ENCODE measurements around the gene MACF1.
"Not testable (repeated sequence)": the region's sequence is repeated elsewhere in the genome, so short reads cannot be mapped to it uniquely, and the experiment has no call there.

Gene MACF1

DNA sequence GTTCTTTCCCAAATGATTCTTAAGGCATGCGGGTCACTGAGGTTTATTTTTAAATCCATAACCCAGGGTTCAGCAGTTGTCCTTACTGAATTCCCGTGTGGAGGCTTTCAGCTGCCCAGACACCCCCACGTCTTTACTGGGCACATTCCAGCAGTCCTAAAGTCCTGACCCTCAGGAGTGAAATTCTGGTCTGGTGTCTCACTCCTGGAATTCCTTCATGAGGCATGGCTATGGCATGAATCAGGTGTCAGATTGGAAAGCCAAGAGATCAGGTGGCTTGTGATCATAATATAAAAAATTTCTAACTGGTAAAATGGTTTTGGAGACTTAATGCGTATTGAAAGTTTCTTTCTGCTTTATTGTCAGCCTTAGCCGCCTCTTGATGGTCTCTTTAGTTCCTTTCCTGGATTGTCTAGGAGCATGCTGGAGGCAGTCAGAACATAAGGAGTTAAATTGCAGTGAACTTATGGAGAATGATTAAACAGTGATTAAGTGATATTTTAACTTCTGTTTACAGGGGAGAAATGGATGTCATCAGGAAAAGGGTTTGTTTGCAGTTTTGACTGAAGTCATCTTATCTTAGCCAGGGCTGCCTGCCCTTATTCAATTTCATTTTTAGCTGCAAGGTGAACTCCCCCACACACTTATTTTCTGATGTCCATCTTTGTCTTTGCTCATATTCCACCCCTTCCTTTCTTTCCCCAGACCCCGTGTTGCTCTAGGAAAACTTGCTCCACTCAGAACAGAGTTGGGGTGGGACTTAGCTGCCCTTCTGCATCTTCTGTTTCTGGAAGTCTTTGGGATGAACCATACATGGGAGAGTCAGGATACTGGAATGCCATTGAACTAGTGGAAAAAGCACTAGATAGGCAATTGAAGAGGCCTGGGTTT, 25.7 kb upstream of the MACF1 start:
- DNase-seq (ENCODE audit: insufficient read length, low spot score) (peak; percentile 48), FAIRE-seq (peak; percentile 48)

GRCh38 chr1:39181311-39181710, 23.2 kb upstream of the MACF1 start:
- DNase-seq (ENCODE audit: insufficient read length, low spot score) (no peak), FAIRE-seq (no peak)

DNA sequence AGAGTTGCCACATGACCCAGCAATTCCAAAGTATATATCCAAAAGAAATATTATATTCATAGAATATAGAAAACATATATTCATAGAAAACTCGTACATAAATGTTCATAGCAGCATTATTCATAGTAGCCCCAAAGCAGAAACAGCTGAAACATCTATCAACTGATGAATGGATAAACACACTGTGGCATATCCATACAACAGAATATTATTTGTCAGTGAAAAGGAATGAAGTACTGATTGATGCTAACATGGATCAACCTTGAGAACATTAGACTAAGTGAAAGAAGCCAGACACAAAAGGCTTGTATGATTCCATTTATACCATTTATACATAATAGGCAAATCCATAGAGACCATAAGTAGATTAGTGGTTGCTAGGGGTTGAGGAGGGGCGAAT, 21.7 kb upstream of the MACF1 start:
- FAIRE-seq (no peak), DNase-seq (ENCODE audit: insufficient read length, low spot score) (no peak)

DNA sequence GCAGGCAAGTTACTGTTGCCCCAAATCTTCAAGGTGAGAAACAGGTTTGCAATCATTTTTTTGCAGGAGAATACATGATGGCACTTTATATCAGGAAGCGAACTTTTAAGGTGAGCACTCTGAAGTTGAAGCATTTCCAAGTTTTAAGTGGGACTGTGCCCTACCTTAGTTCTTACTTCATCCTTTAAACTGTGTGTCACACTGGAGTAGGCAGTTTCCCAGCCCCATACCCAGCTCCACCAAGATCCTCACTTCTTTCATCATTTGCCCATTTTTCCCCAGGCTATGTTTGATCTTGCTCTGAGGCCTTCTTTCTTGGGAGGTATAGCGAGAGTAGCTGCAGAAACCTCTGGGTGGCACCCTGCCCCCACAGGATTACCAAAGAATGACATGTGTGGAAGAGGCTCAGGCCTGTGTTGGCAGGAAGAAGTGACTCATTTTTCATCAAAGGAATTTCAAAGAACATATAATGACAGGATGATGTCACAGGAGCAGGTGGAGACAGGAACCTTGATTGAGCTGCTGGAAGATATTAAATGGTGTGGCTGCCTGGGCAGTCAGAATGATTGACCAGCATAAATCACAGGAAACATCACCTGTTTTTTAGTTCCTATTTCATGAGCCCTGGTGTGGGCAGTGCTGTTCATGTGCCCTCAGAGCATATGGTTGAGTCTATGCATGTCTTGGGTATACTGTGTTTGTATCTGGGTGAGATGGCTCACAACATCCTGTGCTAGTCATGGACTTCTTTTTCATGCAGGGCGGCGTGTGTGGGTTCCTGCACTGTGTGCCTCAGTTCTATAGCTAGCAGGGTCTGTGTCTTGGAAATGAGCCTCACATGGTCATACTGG, 20.8 kb upstream of the MACF1 start:
- FAIRE-seq (peak; percentile 26), DNase-seq (ENCODE audit: insufficient read length, low spot score) (peak; percentile 74)

DNA sequence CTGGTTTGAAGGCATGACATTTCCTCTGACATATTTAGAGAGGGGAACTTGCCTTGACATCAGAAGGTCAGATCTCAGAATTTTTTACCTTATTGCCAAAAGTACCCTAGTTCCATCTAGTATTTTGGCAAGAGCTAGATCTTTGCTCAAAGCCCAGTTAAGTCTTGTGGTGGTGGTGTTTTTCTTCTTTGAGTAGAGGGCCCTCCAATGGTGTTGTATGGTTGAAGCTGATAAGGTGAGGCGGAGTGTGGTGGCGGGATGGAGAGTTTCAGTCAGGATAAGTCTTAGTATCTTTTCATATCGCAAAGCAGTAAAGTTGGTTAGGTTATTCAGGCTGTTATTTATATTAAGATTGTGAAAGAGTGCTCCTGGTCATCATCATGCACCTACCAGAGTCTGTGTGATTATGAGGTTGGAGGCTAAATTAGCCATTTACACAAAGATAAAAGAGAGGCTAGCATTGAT, 20.1 kb upstream of the MACF1 start:
- FAIRE-seq (no peak), DNase-seq (ENCODE audit: insufficient read length, low spot score) (no peak)

- DNase-seq (ENCODE audit: insufficient read length, low spot score) (no peak), FAIRE-seq (no peak)
These were observed 17.0 kb upstream of the MACF1 start for GRCh38 chr1:39187275-39188046.

GRCh38 chr1:39189592-39190041, 14.9 kb upstream of the MACF1 start:
- no peak for FAIRE-seq
- no peak for DNase-seq (ENCODE audit: insufficient read length, low spot score)

DNA sequence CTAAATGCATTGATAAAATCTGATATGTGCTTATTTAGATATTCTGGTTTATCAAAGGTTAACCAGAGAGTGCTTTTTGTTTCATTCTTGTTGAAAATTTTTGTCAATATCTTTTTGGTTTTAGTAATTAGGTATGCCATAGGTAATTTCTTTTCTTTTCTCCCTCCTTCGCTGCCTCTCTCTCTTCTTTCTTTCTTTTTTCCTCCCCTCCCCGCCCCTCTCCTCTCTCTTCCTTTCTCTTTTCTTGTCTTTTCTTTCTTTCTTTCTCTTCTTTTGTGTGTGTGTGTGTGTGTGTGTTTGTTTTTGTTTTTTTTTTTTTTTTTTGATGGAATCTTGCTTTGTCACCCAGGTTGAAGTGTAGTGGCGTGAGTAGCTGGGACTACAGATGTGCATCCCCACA, 14.4 kb upstream of the MACF1 start:
- DNase-seq (ENCODE audit: insufficient read length, low spot score) (no peak), FAIRE-seq (no peak)

DNA sequence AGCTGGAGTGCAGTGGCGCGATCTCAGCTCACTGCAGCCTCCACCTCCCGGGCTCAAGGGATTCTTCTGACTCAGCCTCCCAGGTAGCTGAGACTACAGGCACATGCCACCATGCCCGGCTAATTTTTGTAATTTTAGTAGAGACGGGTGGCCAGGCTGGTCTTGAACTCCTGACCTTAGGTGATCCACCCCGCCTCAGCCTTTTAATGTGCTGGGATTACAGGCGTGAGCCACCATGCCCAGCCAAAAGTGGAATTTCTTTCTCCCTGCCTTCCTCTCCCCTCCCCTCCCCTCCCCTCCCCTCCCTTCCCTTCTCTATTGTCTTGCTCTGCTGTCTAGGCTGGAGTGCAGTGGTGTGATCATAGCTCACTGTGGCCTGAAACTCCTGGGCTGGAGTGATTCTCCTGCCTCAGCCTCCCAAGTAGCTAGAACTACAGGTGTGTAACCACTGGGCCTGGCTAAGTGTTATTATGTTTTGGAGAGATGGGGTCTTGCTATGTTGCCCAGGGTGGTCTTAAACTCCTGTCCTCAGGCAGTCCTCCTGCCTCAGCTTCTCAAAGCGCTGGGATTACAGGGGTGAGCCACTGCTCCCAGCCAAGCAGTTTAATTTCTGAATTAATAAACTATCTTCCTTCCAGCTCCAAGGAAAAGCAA, 10.0 kb upstream of the MACF1 start:
- DNase-seq (ENCODE audit: insufficient read length, low spot score) = no peak
- FAIRE-seq = no peak

GRCh38 chr1:39195166-39196111, 9.1 kb upstream of the MACF1 start:
- FAIRE-seq = no peak
- no peak for DNase-seq (ENCODE audit: insufficient read length, low spot score)

DNA sequence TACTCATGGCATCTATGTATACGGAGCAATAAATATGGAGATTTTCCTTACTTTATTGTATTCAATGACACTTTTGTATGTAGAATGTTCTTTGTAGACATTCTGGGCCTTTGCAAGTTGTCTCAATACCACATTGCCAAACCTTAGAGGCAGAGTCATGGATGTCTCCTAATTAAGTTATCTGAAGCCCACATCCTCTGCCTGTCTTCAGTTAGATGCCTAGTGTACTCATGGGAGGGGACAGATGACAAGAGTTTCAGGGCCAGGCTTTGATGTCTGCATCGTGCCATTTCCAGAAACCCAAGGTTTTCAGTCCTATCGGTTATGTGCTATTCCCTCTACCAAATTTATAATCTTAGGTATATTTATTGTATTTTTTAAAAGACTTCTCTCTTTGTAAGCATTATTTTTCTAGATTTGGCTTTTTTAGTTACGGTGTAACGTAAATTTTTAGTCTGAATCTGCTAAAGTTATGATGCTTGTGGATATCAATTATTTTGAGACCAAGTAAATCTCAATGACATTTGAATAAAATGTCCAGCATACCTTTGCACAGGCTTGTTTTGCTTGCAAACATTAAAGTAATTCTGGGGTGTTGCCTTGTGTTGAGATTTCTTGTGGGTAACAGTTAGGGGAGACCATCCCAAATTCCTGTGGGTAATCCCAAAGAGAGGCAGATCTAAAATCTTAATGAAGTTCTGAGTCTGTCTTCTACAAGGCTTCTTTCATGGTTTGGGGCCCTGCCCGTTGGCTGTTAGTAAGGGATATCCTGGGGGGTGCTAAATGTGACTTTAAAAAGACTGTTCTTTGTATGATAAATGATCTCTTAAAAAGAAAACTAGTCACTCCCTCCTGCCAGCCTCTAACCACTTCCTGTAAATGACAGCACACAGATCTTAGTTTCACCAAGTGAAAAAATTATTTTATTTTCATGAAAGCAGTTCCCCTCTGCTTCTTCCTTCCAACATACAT, 8.0 kb upstream of the MACF1 start:
- no peak for FAIRE-seq

DNA sequence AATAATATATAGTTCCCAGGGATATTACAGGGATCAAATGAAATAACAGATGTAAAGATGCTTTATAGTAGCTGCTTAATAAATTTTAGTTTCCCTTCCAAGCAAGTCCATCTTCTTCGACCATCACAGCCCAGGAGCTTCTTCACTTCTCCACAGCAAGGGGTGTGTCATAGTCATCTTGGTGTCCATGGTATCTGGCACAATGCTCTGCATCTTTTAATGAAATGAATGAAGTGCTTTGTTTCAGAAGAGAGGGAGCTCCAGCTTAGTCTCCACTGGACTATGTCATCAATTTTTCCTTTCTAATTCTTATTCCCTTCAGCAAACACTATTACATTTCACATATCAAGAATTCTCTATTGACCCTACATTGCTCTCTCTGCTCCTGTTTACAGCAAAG, 4.9 kb upstream of the MACF1 start:
- DNase-seq (ENCODE audit: insufficient read length, low spot score) (no peak), FAIRE-seq (no peak)

More for the DNA sequence above, 8.0 kb upstream of the MACF1 start:
- DNase-seq (ENCODE audit: insufficient read length, low spot score) = no peak

DNA sequence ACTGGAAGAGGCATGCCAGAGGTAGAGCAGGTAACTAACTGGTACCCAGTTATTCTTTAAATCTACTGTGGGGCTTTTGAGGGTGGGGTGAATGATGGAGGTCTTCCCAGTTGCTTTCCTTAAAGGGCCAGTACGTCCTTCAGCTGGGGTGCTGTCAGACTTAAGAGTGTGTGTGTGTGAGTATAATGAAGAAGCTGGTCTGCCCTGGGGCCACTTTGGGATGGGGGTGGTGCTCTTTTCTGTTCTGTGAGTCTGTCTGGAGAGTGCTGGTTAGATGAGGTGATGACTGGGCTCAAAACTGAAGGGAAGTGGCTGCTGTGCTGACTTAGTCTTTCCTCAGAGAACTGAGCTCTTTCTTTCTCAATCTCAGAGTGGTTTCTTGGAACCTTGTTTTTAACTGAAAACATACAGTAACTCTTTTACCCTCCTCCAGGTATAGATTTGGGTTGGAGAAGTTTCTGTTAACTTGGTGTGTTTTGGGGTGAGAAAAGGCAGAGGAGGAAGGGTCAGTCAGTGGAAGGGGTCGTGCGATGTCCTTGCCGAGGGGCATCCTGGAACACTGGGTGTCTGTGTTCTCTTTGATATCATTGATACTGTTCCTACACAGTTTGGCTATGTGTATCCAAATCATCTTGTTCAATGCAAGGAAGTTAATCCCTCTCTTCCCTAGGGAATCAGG, 746 bp downstream of the MACF1 start:
- FAIRE-seq (no peak), DNase-seq (ENCODE audit: insufficient read length, low spot score) (peak; percentile 24)

GRCh38 chr1:39205781-39206464, 1.4 kb downstream of the MACF1 start:
- FAIRE-seq (no peak), DNase-seq (ENCODE audit: insufficient read length, low spot score) (no peak)

DNA sequence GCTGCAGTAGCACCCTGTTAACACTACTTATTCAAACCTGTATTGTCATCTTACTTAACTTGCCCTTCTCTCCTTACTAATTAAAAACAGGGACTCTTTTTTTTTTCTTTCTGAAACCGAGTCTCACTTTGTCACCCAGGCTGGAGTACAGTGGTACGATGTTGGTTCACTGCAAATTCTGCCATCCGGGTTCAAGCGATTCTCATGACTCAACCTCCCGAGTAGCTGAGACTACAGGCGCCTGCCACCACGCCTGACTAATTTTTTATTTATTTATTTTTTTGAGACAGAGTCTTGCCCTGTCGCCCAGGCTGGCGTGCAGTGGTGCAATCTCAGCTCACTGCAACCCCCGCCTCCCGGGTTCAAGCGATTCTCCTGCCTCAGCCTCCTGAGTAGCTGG, 3.9 kb downstream of the MACF1 start:
- DNase-seq (ENCODE audit: insufficient read length, low spot score); FAIRE-seq: not testable (repeated sequence)

DNA sequence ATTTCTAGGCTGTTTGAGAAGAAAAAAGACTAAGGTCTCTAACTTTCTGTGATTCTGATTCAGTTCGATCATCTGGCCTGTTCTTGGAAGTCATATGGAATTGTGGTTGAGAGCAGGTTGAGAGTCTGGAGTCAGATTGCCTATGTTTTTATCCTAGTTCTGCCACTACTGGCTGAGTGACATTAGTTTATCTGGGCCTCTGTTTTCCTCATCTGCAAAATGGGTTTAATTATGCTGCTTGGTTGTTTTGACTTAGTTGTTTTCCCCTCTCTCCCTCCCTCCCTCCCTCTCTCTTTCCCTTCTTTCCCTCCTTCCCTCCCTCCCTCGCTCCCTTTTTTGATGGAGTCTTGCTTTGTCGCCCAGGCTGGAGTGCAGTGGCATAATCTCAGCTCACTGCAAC, 6.2 kb downstream of the MACF1 start:
- FAIRE-seq (no peak), DNase-seq (ENCODE audit: insufficient read length, low spot score) (no peak)

GRCh38 chr1:39212499-39212898, 8.0 kb downstream of the MACF1 start:
- DNase-seq (ENCODE audit: insufficient read length, low spot score) (no peak), FAIRE-seq (no peak)

Measured in HTR-8/SVneo (cell line).